Spleen (tissue), 7 donors: ENCODE measurements around the gene C20orf204.

Experiments used
- CTCF ChIP-seq, 11 experiments: fragments of 200-600 bp in 7 of 11; fragments of 450-650 bp in 4 of 11; sonication (generic) in 4 of 11; IDR thresholded peaks in 8 of 11; conservative IDR thresholded peaks in 3 of 11; 1 replicate in 7 of 11; 2 replicates in 4 of 11; pipeline versions ENCODE4 v1.4.0 to v1.8.0; 2016 to 2021; ENCODE audit warnings: antibody characterized with exemption in 11 of 11, inconsistent platforms in 4 of 11, mild to moderate bottlenecking in 1 of 11
- POLR2AphosphoS5 ChIP-seq, 3 donors: sonication (generic); formaldehyde crosslinking; IDR thresholded peaks; one replicate each; pipeline ENCODE4 v1.5.1; 2017; ENCODE audit warnings: antibody characterized with exemption in 3 of 3
- donor health status: DM: no; HTN: no; CAD: no; lungs with moderate emphysema.
- donor health status: DM: no; HTN: no; CAD: no.
- donor health status: DM: no; HTN: no; CAD: no.

GRCh38 chr20:64043768-64044167, 7.8 kb downstream of the C20orf204 start:
- no peak for TF ChIP-seq POLR2AphosphoS5 (IDR thresholded peaks at IDR 0.05)
- no peak for TF ChIP-seq CTCF (IDR thresholded peaks at IDR 0.05 in 8 of 11, conservative IDR thresholded peaks at IDR 0.05 in 3 of 11)
